H9 (cell line): ENCODE results near the gene DTD1. TPM values are rescaled to one million over a fixed set of nuclear protein-coding genes. Genes with fewer than 3 reads are reported as not detected.

ENCODE experiments used
- DNase-seq: peaks from one replicate; pipeline ENCODE4 v3.0.0-alpha.2; 2017
- H2AFZ ChIP-seq: one replicate; pipeline ENCODE4 v1.6.1; 2013; ENCODE audit warnings: mild to moderate bottlenecking, low read length, control low read depth, moderate library complexity
- H2AK5ac ChIP-seq: 2 replicates; pipeline ENCODE4 v1.6.1; 2013; ENCODE audit warnings: low read length, control low read depth, mixed read lengths; ENCODE audit not compliant: insufficient read length
- H2BK120ac ChIP-seq: one replicate; pipeline ENCODE4 v1.6.1; 2013; ENCODE audit warnings: low read depth, mild to moderate bottlenecking, low read length, control low read depth, inconsistent platforms; ENCODE audit not compliant: poor library complexity, severe bottlenecking
- H2BK12ac ChIP-seq: 2 replicates; pipeline ENCODE4 v1.6.1; 2013; ENCODE audit warnings: low read length, control low read depth, mixed read lengths, low read depth; ENCODE audit not compliant: insufficient read length
- H2BK15ac ChIP-seq: 2 replicates; pipeline ENCODE4 v1.6.1; 2013; ENCODE audit warnings: low read depth, low read length, control low read depth
- H2BK20ac ChIP-seq: one replicate; pipeline ENCODE4 v1.6.1; 2013; ENCODE audit warnings: low read depth, mild to moderate bottlenecking, low read length, control low read depth, inconsistent platforms; ENCODE audit not compliant: poor library complexity, severe bottlenecking
- H2BK5ac ChIP-seq: 2 replicates; pipeline ENCODE4 v1.6.1; 2013; ENCODE audit warnings: low read length, control low read depth, mixed read lengths; ENCODE audit not compliant: insufficient read length
- H3K14ac ChIP-seq: 2 replicates; pipeline ENCODE4 v1.6.1; 2013; ENCODE audit warnings: low read length, control low read depth; ENCODE audit not compliant: insufficient read depth
- H3K18ac ChIP-seq: 2 replicates; pipeline ENCODE4 v1.6.1; 2013; ENCODE audit warnings: low read depth, mild to moderate bottlenecking, mixed read lengths, low read length, control low read depth; ENCODE audit not compliant: insufficient read length
- H3K23ac ChIP-seq: 2 replicates; pipeline ENCODE4 v1.6.1; 2013; ENCODE audit warnings: low read length, control low read depth, mixed read lengths, low read depth; ENCODE audit not compliant: insufficient read length
- H3K23me2 ChIP-seq: 2 replicates; pipeline ENCODE4 v1.6.1; 2013; ENCODE audit warnings: low read depth, mild to moderate bottlenecking, mixed read lengths, low read length, control low read depth; ENCODE audit not compliant: insufficient read length, poor library complexity, severe bottlenecking
- H3K27ac ChIP-seq: 2 replicates; pipeline ENCODE4 v1.5.1; 2013; ENCODE audit warnings: low read length, control low read depth, mixed read lengths, low read depth; ENCODE audit not compliant: insufficient read length
- H3K27me3 ChIP-seq: 2 replicates; pipeline ENCODE4 v1.6.1; 2013; ENCODE audit warnings: low read length, control low read depth, inconsistent platforms; ENCODE audit not compliant: insufficient read depth
- H3K4ac ChIP-seq: 2 replicates; pipeline ENCODE4 v1.6.1; 2013; ENCODE audit warnings: low read depth, mild to moderate bottlenecking, control low read depth, inconsistent platforms, low read length, moderate library complexity
- H3K4me1 ChIP-seq: 2 replicates; pipeline ENCODE4 v1.6.1; 2013; ENCODE audit warnings: low read length, control low read depth, inconsistent platforms; ENCODE audit not compliant: insufficient read depth
- H3K4me2 ChIP-seq: 2 replicates; pipeline ENCODE4 v1.6.1; 2013; ENCODE audit warnings: low read length, control low read depth, mixed read lengths; ENCODE audit not compliant: insufficient read length, insufficient read depth
- H3K56ac ChIP-seq: 2 replicates; pipeline ENCODE4 v1.6.1; 2013; ENCODE audit warnings: low read depth, mild to moderate bottlenecking, mixed read lengths, low read length, control low read depth; ENCODE audit not compliant: insufficient read length
- H3K79me1 ChIP-seq: 2 replicates; pipeline ENCODE4 v1.6.1; 2013; ENCODE audit warnings: low read depth, mild to moderate bottlenecking, moderate library complexity, low read length, control low read depth, inconsistent platforms; ENCODE audit not compliant: insufficient read depth, poor library complexity, severe bottlenecking
- H3K79me2 ChIP-seq: 2 replicates; pipeline ENCODE4 v1.6.1; 2013; ENCODE audit warnings: low read length, control low read depth, inconsistent platforms; ENCODE audit not compliant: insufficient read depth
- H3K9ac ChIP-seq: 2 replicates; pipeline ENCODE4 v1.6.1; 2013; ENCODE audit warnings: low read length, control low read depth, mixed read lengths; ENCODE audit not compliant: insufficient read length; ENCODE audit errors: extremely low read depth
- H3K9me3 ChIP-seq: one replicate; pipeline ENCODE4 v1.6.1; 2013; ENCODE audit warnings: low read depth, low read length, inconsistent platforms; ENCODE audit not compliant: control insufficient read depth
- H3T11ph ChIP-seq: one replicate; pipeline ENCODE4 v1.6.1; 2013; ENCODE audit warnings: mild to moderate bottlenecking, low read length, control low read depth, inconsistent platforms
- H4K20me1 ChIP-seq: one replicate; pipeline ENCODE4 v1.6.1; 2013; ENCODE audit not compliant: control insufficient read depth, insufficient read length, insufficient read depth
- H4K5ac ChIP-seq: 2 replicates; pipeline ENCODE4 v1.6.1; 2013; ENCODE audit warnings: low read depth, mild to moderate bottlenecking, mixed read lengths, low read length, control low read depth; ENCODE audit not compliant: insufficient read length
- H4K8ac ChIP-seq: replicated peaks from 2 replicates; pipeline ENCODE4 v1.6.1; 2013; ENCODE audit warnings: low read length, control low read depth, mixed read lengths, low read depth; ENCODE audit not compliant: insufficient read length
- H4K91ac ChIP-seq: 2 replicates; pipeline ENCODE4 v1.6.1; 2013; ENCODE audit warnings: low read depth, mild to moderate bottlenecking, moderate library complexity, mixed read lengths, low read length, control low read depth; ENCODE audit not compliant: insufficient read length
- H3K27ac Mint-ChIP-seq, 3 experiments: 2 replicates in 2 of 3; 3 replicates in 1 of 3; pipeline ENCODE4 v1.8.0; 2020 to 2021; ENCODE audit warnings: mixed read lengths in 3 of 3, mild to moderate bottlenecking in 1 of 3, moderate library complexity in 1 of 3
- H3K27me3 Mint-ChIP-seq: 2 replicates; pipeline ENCODE4 v1.8.0; 2021; ENCODE audit warnings: low read depth, mild to moderate bottlenecking, moderate library complexity, mixed read lengths
- H3K36me3 Mint-ChIP-seq, 3 experiments: 2 replicates in 2 of 3; 3 replicates in 1 of 3; pipeline ENCODE4 v1.8.0; 2020 to 2021; ENCODE audit warnings: low read depth in 3 of 3, mixed read lengths in 3 of 3; ENCODE audit not compliant: insufficient read depth in 1 of 3
- H3K4me1 Mint-ChIP-seq, 2 experiments: 2 replicates each; pipeline ENCODE4 v1.8.0; 2020; ENCODE audit warnings: mixed read lengths in 2 of 2
- H3K4me3 Mint-ChIP-seq, 2 experiments: 2 replicates in 1 of 2; 3 replicates in 1 of 2; pipeline ENCODE4 v1.8.0; 2020 to 2021; ENCODE audit warnings: mild to moderate bottlenecking in 2 of 2, mixed read lengths in 2 of 2, moderate library complexity in 1 of 2
- H3K9me3 Mint-ChIP-seq, 2 experiments: 2 replicates in 1 of 2; 3 replicates in 1 of 2; pipeline ENCODE4 v1.8.0; 2020; ENCODE audit warnings: mild to moderate bottlenecking in 2 of 2, mixed read lengths in 2 of 2, moderate library complexity in 1 of 2
- WGBS: extraction: QIAGEN DNeasy Blood & Tissue Kit; methylation state at CpG from one replicate; pipeline ENCODE4 v1.1.7; 2013; ENCODE audit warnings: missing lambda C conversion rate, low lambda C conversion rate, mixed read lengths; ENCODE audit not compliant: insufficient read length; ENCODE audit errors: extremely low coverage; 5-methylcytosine and 5-hydroxymethylcytosine counted together
- total RNA-seq: library from RNA; stranded (reverse); gene quantifications from 2 replicates; pipeline ENCODE4 v1.2.1, GENCODE V29; 2021
- TF ChIP-seq, protein P1 (sequence below): fragments of 200-600 bp; sonication (generic); conservative IDR thresholded peaks from 3 replicates; pipeline ENCODE4 v1.8.0; 2021; ENCODE audit warnings: antibody characterized with exemption, mild to moderate bottlenecking

DTD1 gene
- total RNA-seq, 1 experiment from 2014 or later = 62.0 TPM

DNA sequence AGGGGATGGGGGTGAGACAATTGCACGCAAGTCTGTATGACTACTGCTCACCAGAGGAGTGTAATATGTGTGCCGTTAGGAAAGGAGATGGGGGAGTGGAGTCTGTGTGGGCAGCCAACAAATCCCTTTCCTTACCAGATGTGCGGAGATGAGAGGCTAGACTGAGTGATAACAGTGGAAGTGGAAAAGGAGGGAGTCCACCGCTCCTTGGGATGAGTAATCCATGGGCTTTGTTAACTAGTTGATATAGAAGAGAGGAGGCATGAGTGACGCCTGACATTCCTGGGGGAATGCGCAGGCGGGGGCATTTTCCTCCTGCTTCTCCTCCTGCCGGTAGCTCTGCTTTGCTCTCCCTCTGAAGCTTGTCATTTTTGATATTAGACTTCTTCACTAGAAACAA lies 34.1 kb upstream of the DTD1 start:
- no peak overlapping the region for H3K27ac ChIP-seq
- no peak overlapping the region for H3K9ac ChIP-seq
- H3K23ac ChIP-seq = no peak overlapping the region
- no peak overlapping the region for H2BK20ac ChIP-seq
- H2AFZ ChIP-seq = no peak overlapping the region
- H3K18ac ChIP-seq = no peak overlapping the region
- no peaks in the 10 kb centered on the region for H3K79me1 ChIP-seq
- no peak overlapping the region for H2BK120ac ChIP-seq
- H2AK5ac ChIP-seq = no peak overlapping the region
- Mint-ChIP-seq H3K4me1 (no peaks in the 10 kb centered on the region), H3K27ac (no peak overlapping the region), H3K36me3 (peaks cover 45 to 68% (median 63%) of the 10 kb centered on the region in 3 experiments), H3K4me3 (no peak overlapping the region), H3K27me3 (no peaks in the 10 kb centered on the region), H3K9me3 (peaks cover 0 to 4% of the 10 kb centered on the region in 2 experiments; a peak in 2 of 5 replicates)
- no peak overlapping the region for H3K56ac ChIP-seq
- H3K27me3 ChIP-seq = no peaks in the 10 kb centered on the region
- H3T11ph ChIP-seq = no peak overlapping the region
- no peaks in the 10 kb centered on the region for H4K20me1 ChIP-seq
- H4K5ac ChIP-seq = no peak overlapping the region
- no peak overlapping the region for H3K4ac ChIP-seq
- H4K91ac ChIP-seq = no peak overlapping the region
- no peaks in the 10 kb centered on the region for H3K23me2 ChIP-seq
- H3K4me2 ChIP-seq = no peak overlapping the region
- no CpG with 5 or more reads among the region's 8 CpGs for WGBS
- no peak overlapping the region for H2BK15ac ChIP-seq
- H2BK12ac ChIP-seq = no peak overlapping the region
- TF ChIP-seq, protein P1, sequence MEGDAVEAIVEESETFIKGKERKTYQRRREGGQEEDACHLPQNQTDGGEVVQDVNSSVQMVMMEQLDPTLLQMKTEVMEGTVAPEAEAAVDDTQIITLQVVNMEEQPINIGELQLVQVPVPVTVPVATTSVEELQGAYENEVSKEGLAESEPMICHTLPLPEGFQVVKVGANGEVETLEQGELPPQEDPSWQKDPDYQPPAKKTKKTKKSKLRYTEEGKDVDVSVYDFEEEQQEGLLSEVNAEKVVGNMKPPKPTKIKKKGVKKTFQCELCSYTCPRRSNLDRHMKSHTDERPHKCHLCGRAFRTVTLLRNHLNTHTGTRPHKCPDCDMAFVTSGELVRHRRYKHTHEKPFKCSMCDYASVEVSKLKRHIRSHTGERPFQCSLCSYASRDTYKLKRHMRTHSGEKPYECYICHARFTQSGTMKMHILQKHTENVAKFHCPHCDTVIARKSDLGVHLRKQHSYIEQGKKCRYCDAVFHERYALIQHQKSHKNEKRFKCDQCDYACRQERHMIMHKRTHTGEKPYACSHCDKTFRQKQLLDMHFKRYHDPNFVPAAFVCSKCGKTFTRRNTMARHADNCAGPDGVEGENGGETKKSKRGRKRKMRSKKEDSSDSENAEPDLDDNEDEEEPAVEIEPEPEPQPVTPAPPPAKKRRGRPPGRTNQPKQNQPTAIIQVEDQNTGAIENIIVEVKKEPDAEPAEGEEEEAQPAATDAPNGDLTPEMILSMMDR = no peak
- no peak overlapping the region for H3K14ac ChIP-seq
- no peaks in the 10 kb centered on the region for H3K9me3 ChIP-seq
- no peaks in the 10 kb centered on the region for H3K79me2 ChIP-seq
- H3K4me1 ChIP-seq = no peaks in the 10 kb centered on the region
- H2BK5ac ChIP-seq = no peak overlapping the region
- no peak overlapping the region for H4K8ac ChIP-seq
- DNase-seq = no peak
